Psoas muscle (tissue), 8 donors: ENCODE data around the gene ABTB1. TPM values are rescaled to one million over a fixed set of nuclear protein-coding genes. Genes with fewer than 3 reads are reported as not detected.

Source experiments
- ATAC-seq, 4 donors: fragments of 200-7000 bp; cut with Tn5 transposase; one replicate each; pipeline ENCODE4 v1.9.1; 2020; ENCODE audit warnings: moderate library complexity in 3 of 4, mild to moderate bottlenecking in 2 of 4
- DNase-seq, 2 donors: peaks; one replicate each; pipeline ENCODE4 v3.0.0-alpha.2; 2020
- H3K27ac ChIP-seq: fragments of 200-600 bp; one replicate; pipeline ENCODE4 v1.8.0; 2022
- H3K27me3 ChIP-seq, 3 donors: fragments of 200-600 bp in 1 of 3; one replicate each; pipeline versions ENCODE4 v1.6.1 to v1.8.0; 2013 to 2022; ENCODE audit warnings: low read length in 2 of 3, mild to moderate bottlenecking in 2 of 3, moderate library complexity in 1 of 3; ENCODE audit not compliant: insufficient read depth in 3 of 3
- H3K36me3 ChIP-seq, 2 donors: fragments of 200-600 bp in 1 of 2; one replicate each; pipeline versions ENCODE4 v1.6.1 to v1.8.0; 2013 to 2022; ENCODE audit warnings: low read depth in 1 of 2, mild to moderate bottlenecking in 1 of 2, moderate library complexity in 1 of 2; ENCODE audit not compliant: insufficient read depth in 1 of 2
- H3K4me1 ChIP-seq: fragments of 200-600 bp; one replicate; pipeline ENCODE4 v1.8.0; 2022
- H3K4me3 ChIP-seq: fragments of 200-600 bp; one replicate; pipeline ENCODE4 v1.8.0; 2022; ENCODE audit warnings: mild to moderate bottlenecking
- H3K9me3 ChIP-seq: fragments of 200-600 bp; one replicate; pipeline ENCODE4 v1.8.0; 2022
- CTCF ChIP-seq: fragments of 200-600 bp; IDR thresholded peaks from one replicate; pipeline ENCODE4 v1.8.0; 2022; ENCODE audit warnings: antibody characterized with exemption
- WGBS, 3 donors: extraction: QIAGEN DNeasy Blood & Tissue Kit; methylation state at CpG; one replicate each; pipeline versions ENCODE4 v1.1.6 to v1.1.7; 2013; 5-methylcytosine and 5-hydroxymethylcytosine counted together
- intact Hi-C, 2 donors: fragments of 100-400 bp; cut with DNase I; formaldehyde crosslinking; loops; one replicate each; pipeline versions ENCODE4 v1.11.0 to v1.14.2; 2022
- polyA plus RNA-seq, 3 donors: library from polyadenylated mRNA; stranded (reverse); fragments of 200-250 nt; gene quantifications; one replicate each; pipeline ENCODE4 v1.2.3, GENCODE V29; 2013
- total RNA-seq, 4 donors: library from RNA; stranded (reverse); fragmentation: NEBNext Ultra II Directional in 2 of 4; extraction: Animal tissue kit (Norgen Biotek cat#: 25700) in 2 of 4; gene quantifications; one replicate each; pipeline versions ENCODE4 v1.2.1 to v1.2.4, GENCODE V29; 2021 to 2023
- donor health status: healthy with polysubstance abuse.
- donor health status: DM: no; HTN: no; CAD: no; lungs with moderate emphysema.
- donor health status: Bipolar disorder and iron deficiency.
- donor health status: healthy.
- donor health status: DM: yes; HTN: yes; CAD: no.
- donor health status: DM: no; HTN: no; CAD: no.
- donor health status: DM: no; HTN: no; CAD: no.
- donor health status: DM: yes; HTN: yes; CAD: no.

Gene ABTB1
- total and polyA plus RNA-seq, 7 donors, result 22.8 to 34.5 (median 30.1) TPM

- ATAC-seq (peak; percentile 73 to 94 (median 89)), DNase-seq (peak; percentile 63 to 74)
- TF ChIP-seq CTCF, result no peak
- H3K27ac ChIP-seq, result no peak within 1 kb of the TSS
- H3K27me3 ChIP-seq, result peaks cover 0 to 2% (median 2%) of the 10 kb centered on the region in 3 donors
- 4 to 7% (median 4%) methylated on average over 43 to 105 of the region's 105 CpGs for WGBS, 3 donors
- H3K36me3 ChIP-seq, result no peaks in the 10 kb centered on the region
- H3K4me3 ChIP-seq, result peak within 1 kb of the TSS; percentile 69
- H3K4me1 ChIP-seq, result peaks cover 5% of the 10 kb centered on the region
- intact Hi-C loops, result no loop called here
- H3K9me3 ChIP-seq, result no peaks in the 10 kb centered on the region
Measured at GRCh38 chr3:127628788-127629466, 43.8 kb upstream of the ABTB1 start, which contains the start of gene PODXL2. Gene PODXL2, plus strand, starts transcription at chr3:127629185. Its CDS starts 35 bp downstream, at chr3:127629220.

DNA sequence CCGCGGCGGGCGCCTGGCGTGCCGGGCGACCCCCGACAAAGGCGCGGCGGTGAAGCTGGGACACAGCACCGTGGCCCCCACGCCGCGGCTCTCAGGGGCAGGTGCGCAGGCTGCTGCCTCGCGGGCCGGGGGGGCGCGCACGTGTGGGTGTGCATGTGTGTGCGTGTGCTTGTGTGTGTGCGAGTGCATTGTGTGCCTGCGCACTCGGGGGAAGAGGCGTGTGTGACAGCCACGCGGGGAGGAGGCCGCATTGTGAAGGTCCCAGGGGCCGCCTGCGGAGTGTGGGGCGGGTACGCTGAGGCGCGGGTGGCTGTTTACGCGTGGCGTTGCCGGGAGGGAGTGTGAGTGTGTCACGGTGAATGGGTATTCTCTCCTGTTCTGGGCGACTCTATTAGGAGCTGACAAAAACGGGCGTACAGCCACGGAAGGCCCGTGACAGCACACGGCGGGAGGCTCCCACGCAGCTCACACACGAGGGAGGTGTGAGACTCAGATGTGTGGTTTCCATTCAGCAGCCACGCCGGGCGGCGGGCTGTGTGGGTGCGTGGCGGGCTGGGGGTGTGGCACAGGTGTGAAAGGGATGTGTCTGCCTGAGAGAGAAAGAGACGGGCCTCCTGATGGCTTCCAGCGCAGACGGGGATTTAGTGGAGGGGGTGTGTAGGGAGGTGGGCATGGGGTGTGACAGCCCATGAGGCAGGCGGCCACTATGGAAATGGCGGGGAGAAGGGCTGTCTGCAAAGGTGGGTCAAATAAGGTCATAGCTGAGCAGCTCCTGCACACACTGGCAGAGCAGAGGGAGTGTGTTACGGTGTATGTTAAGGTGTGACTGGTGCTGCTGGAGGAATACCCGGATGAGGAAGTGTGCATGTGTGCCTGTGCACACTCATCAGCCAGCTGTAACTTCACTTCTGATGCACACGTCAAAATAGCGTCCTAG is 43.0 kb upstream of the ABTB1 start:
- H3K4me1 ChIP-seq, result peaks cover 5% of the 10 kb centered on the region
- no peaks in the 10 kb centered on the region for H3K9me3 ChIP-seq
- no peak overlapping the region for H3K27ac ChIP-seq
- TF ChIP-seq CTCF, result no peak
- no peaks in the 10 kb centered on the region for H3K36me3 ChIP-seq
- ATAC-seq, result peak; percentile 17 to 36 (median 29)
- H3K27me3 ChIP-seq, result peaks cover 0 to 2% (median 2%) of the 10 kb centered on the region in 3 donors
- no peak for DNase-seq
- intact Hi-C loops, result no loop called here
- 15 to 21% (median 19%) methylated on average over 56 to 65 of the region's 65 CpGs for WGBS, 3 donors
- peak overlapping the region; percentile 69 for H3K4me3 ChIP-seq

DNA sequence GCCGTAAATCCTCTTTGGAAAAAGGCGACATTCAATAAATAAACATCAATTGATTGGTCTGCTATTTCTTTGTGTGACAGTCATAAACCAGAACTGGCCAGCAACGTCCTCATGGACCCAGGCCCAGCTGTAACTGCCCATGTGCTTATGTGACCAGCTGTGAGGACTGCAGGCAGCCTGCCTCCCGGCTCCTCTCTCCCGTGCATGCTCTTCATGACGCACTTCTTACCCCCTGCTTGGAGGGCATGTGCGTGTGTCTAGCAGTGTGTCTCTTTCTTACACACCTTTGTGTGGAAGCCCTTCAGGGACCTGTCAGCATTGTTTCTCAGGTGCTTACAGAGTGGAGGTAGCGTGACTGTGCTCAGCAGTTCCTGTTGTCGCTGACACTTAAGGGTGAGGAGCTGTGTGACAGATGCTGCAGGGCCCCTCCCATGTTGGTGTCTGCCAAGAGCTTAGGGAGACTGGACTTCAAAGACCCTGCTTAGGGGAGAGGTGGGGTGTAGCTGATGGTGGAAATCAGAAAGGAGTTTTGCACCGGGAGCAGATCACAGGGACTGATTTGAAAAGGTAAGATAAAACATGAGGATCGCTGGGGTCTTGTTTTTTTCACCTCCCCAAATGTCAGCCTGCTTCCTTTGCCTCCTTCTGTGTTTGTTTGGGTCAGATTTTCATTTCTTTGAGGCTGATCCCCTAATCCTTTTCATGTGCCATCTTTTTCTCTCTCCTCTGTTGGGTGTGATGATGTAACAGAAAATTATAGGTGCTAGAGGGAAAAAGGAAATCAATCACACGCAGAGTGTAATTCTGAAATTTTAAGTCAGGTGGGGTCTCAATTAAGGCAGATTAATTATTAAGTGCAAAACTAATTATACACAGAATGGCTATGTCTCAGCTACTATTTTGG is 41.7 kb upstream of the ABTB1 start:
- Histone ChIP-seq H3K4me1 (peaks cover 5% of the 10 kb centered on the region), H3K36me3 (no peaks in the 10 kb centered on the region), H3K27me3 (peaks cover 0 to 2% (median 2%) of the 10 kb centered on the region in 3 donors), H3K4me3 (no peak overlapping the region), H3K27ac (no peak overlapping the region), H3K9me3 (no peaks in the 10 kb centered on the region)
- TF ChIP-seq CTCF, result no peak
- DNase-seq (no peak), ATAC-seq (no peak)
- intact Hi-C loops, result no loop called here
- 84 to 86% (median 85%) methylated on average over 12 of the region's 12 CpGs for WGBS, 3 donors

- peaks cover 0 to 3% (median 2%) of the 10 kb centered on the region in 3 donors for H3K27me3 ChIP-seq
- DNase-seq (no peak), ATAC-seq (no peak)
- WGBS, 3 donors, result 69 to 71% (median 69%) methylated on average over 8 of the region's 8 CpGs
- peaks cover 5% of the 10 kb centered on the region for H3K4me1 ChIP-seq
- H3K9me3 ChIP-seq, result no peaks in the 10 kb centered on the region
- TF ChIP-seq CTCF, result no peak
- H3K4me3 ChIP-seq, result no peak overlapping the region
- no peaks in the 10 kb centered on the region for H3K36me3 ChIP-seq
- H3K27ac ChIP-seq, result no peak overlapping the region
- intact Hi-C loops, result no loop called here
Measured at GRCh38 chr3:127632035-127632820, 40.5 kb upstream of the ABTB1 start.
